Right cardiac atrium (tissue), 5 donors: ENCODE results near the gene MSS51. TPM values are rescaled to one million over a fixed set of nuclear protein-coding genes. Genes with fewer than 3 reads are reported as not detected.

Experiments
- ATAC-seq, 2 donors: fragments of 200-7000 bp; cut with Tn5 transposase; one replicate each; pipeline versions ENCODE4 v1.8.0 to v1.9.1; 2020; ENCODE audit warnings: moderate library complexity in 2 of 2, mild to moderate bottlenecking in 1 of 2
- DNase-seq, 3 donors: peaks; one replicate each; pipeline ENCODE4 v3.0.0-alpha.2; 2020
- H3K27ac ChIP-seq: one replicate; pipeline ENCODE4 v1.5.1; 2013; ENCODE audit warnings: mild to moderate bottlenecking, low read length, control low read depth, moderate library complexity
- H3K27me3 ChIP-seq: one replicate; pipeline ENCODE4 v1.6.1; 2013; ENCODE audit not compliant: control insufficient read depth, insufficient read depth
- H3K4me1 ChIP-seq: one replicate; pipeline ENCODE4 v1.6.1; 2013; ENCODE audit warnings: low read length; ENCODE audit not compliant: control insufficient read depth, insufficient read depth
- H3K4me3 ChIP-seq: one replicate; pipeline ENCODE4 v1.5.1; 2013; ENCODE audit warnings: low read length, control low read depth
- H3K9me3 ChIP-seq: one replicate; pipeline ENCODE4 v1.6.1; 2013; ENCODE audit warnings: low read length; ENCODE audit not compliant: control insufficient read depth
- WGBS: extraction: QIAGEN DNeasy Blood & Tissue Kit; methylation state at CpG from one replicate; pipeline ENCODE4 v1.1.7; 2013; 5-methylcytosine and 5-hydroxymethylcytosine counted together
- intact Hi-C, 4 donors: fragments of 100-400 bp; cut with DNase I; formaldehyde crosslinking; loops; one replicate each; pipeline versions ENCODE4 v1.11.0 to v1.14.0; 2022 to 2023
- long read RNA-seq, 4 donors: library from polyadenylated mRNA; unstranded; transcript quantifications; one replicate each; pipeline ENCODE4 v2.0.0, GENCODE V29; 2020 to 2021
- polyA plus RNA-seq: library from polyadenylated mRNA; stranded (reverse); fragments of 200-250 nt; gene quantifications from one replicate; pipeline ENCODE4 v1.2.3, GENCODE V29; 2013
- total RNA-seq, 4 donors: library from RNA; stranded (reverse); fragmentation: NEBNext Ultra II Directional; extraction: Animal tissue kit (Norgen Biotek cat#: 25700); gene quantifications; one replicate each; pipeline ENCODE4 v1.2.1, GENCODE V29; 2021
- donor health status: healthy with polysubstance abuse.
- donor health status: DM: no; HTN: yes; CAD: no.
- donor health status: DM: no; HTN: no; CAD: no.
- donor health status: DM: no; HTN: yes; CAD: no; lungs with severe emphysema.
- donor health status: DM: yes; HTN: yes; CAD: no.

Gene MSS51
- 1 to 10 TPM; 1.1 to 2.1 (median 1.4) TPM for total RNA-seq
- polyA plus RNA-seq: 1.4 TPM
- long read RNA-seq, donor 1: 0 reads
- long read RNA-seq, donor 2: 0 reads
- long read RNA-seq, donor 3, partial matches to known transcripts: 0 of 1 reads
- long read RNA-seq, donor 3, other reads (novel, unspliced or antisense): 0 of 1 reads
- long read RNA-seq, donor 4: 0 reads

GRCh38 chr10:73433538-73433867 is at the start of gene MSS51:
Gene MSS51, minus strand, starts transcription at chr10:73433561. Its CDS starts 5,277 bp downstream, at chr10:73428284.
- DNase-seq: no peak
- intact Hi-C loops: no loop called here

GRCh38 chr10:73480158-73480557 is 46.8 kb upstream of the MSS51 start:
- Histone ChIP-seq H3K9me3 (no peaks in the 10 kb centered on the region), H3K27ac (no peak overlapping the region), H3K4me1 (no peaks in the 10 kb centered on the region), H3K4me3 (no peak overlapping the region), H3K27me3 (no peaks in the 10 kb centered on the region)
- WGBS: 92% methylated on average over 7 of the region's 7 CpGs
- intact Hi-C loops: no loop called here
- ATAC-seq (no peak), DNase-seq (no peak)

More at GRCh38 chr10:73433538-73433867, at the start of gene MSS51:
- Histone ChIP-seq H3K4me1 (no peaks in the 10 kb centered on the region), H3K27me3 (no peaks in the 10 kb centered on the region), H3K4me3 (no peak within 1 kb of the TSS), H3K27ac (no peak within 1 kb of the TSS), H3K9me3 (no peaks in the 10 kb centered on the region)
- peak; percentile 77 to 88 for ATAC-seq

DNA sequence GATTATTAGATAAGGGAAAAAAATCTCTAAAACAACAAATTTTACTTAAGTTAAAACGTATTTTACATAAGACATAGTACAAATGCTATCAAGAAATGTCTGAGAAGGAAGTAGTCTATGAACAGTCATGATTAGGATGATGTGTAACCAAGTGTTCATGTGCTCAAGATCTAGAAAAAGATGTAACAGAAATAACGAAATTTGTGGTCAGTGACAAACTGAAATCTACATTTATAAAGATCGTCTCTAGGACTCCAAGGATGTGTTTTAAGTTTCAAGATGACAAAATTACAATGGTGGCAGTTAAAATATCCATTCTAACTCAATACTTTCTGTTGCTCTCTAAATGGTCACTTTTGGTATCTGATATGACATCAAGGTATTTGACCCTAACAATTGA is 45.3 kb upstream of the MSS51 start:
- Histone ChIP-seq H3K27me3 (no peaks in the 10 kb centered on the region), H3K4me3 (no peak overlapping the region), H3K27ac (no peak overlapping the region), H3K4me1 (no peaks in the 10 kb centered on the region), H3K9me3 (no peaks in the 10 kb centered on the region)
- 82% methylated on average over 3 of the region's 3 CpGs for WGBS
- ATAC-seq (no peak), DNase-seq (no peak)
- intact Hi-C loops: no loop called here

DNA sequence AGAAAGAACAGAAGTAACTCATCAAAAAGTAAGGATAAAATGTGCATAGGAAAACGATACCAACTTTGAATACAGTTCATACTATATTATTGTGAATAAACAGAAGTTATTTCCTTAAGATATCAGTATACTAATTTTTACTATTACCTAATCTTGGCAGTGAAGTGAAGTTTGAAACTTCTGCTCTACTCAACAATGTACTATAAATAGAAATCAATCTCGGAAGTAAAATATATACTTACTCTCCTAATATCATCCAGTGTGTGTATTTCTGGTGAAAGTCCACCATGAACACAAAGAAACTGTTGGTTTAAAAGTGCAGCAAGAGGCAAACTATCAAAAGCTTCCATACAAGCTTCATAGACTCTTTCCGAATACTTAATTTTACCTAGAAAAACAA is 37.9 kb upstream of the MSS51 start:
- H3K4me1 ChIP-seq: peaks cover 2% of the 10 kb centered on the region
- no peak for ATAC-seq
- intact Hi-C loops: no loop called here

DNA sequence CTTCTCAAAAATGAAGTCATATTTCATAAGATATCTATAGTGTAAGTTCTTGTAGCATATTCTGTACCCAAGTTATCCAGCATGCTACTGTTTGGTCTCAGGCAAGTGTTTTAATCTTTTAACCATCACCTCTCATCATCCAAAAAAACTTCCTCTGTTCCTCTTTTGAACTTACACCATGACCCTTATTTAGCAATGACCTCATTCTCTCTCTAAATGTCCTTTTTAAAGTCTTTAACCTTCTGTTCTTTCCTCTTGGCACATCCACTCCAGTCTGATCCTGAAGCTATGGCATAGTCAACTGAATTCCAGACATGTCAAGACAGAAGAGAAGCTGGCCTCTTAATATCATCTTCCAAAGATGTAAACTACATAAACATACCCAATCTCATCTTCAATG is 36.2 kb upstream of the MSS51 start:
- peaks cover 2% of the 10 kb centered on the region for H3K4me1 ChIP-seq
- H3K4me3 ChIP-seq: no peak overlapping the region
- peak overlapping the region; percentile 72 for H3K27ac ChIP-seq
- H3K9me3 ChIP-seq: no peaks in the 10 kb centered on the region
- ATAC-seq: peak; percentile 32 to 38
- intact Hi-C loops: no loop called here
- no peak for DNase-seq
- H3K27me3 ChIP-seq: no peaks in the 10 kb centered on the region

More for the DNA sequence above, 37.9 kb upstream of the MSS51 start:
- no peaks in the 10 kb centered on the region for H3K9me3 ChIP-seq
- no peak overlapping the region for H3K4me3 ChIP-seq
- no peaks in the 10 kb centered on the region for H3K27me3 ChIP-seq
- no peak overlapping the region for H3K27ac ChIP-seq
- 56% methylated on average over 3 of the region's 3 CpGs for WGBS
- DNase-seq: no peak

GRCh38 chr10:73467206-73467605 is 33.8 kb upstream of the MSS51 start:
- H3K9me3 ChIP-seq: no peaks in the 10 kb centered on the region
- peaks cover 2% of the 10 kb centered on the region for H3K4me1 ChIP-seq
- intact Hi-C loops: no loop called here
- no peak overlapping the region for H3K27ac ChIP-seq
- no peak for DNase-seq
- no peak for ATAC-seq
- no peak overlapping the region for H3K4me3 ChIP-seq
- 84% methylated on average over 2 of the region's 2 CpGs for WGBS
- no peaks in the 10 kb centered on the region for H3K27me3 ChIP-seq

- peaks cover 2% of the 10 kb centered on the region for H3K4me1 ChIP-seq
- H3K27ac ChIP-seq: no peak overlapping the region
Measured at GRCh38 chr10:73465978-73466726, 32.8 kb upstream of the MSS51 start.

GRCh38 chr10:73460897-73461296 is 27.5 kb upstream of the MSS51 start:
- intact Hi-C loops: no loop called here
- no peaks in the 10 kb centered on the region for H3K27me3 ChIP-seq
- DNase-seq: no peak
- no peak overlapping the region for H3K4me3 ChIP-seq
- no peaks in the 10 kb centered on the region for H3K9me3 ChIP-seq
- WGBS: 96% methylated on average over 4 of the region's 4 CpGs
- H3K4me1 ChIP-seq: no peaks in the 10 kb centered on the region
- H3K27ac ChIP-seq: no peak overlapping the region
- peak in 1 of 2 donors; percentile 22 for ATAC-seq

More at GRCh38 chr10:73465978-73466726, 32.8 kb upstream of the MSS51 start:
- intact Hi-C loops: no loop called here
- 85% methylated on average over 2 of the region's 2 CpGs for WGBS
- DNase-seq (no peak), ATAC-seq (no peak)
- no peaks in the 10 kb centered on the region for H3K27me3 ChIP-seq
- no peak overlapping the region for H3K4me3 ChIP-seq
- no peaks in the 10 kb centered on the region for H3K9me3 ChIP-seq

- H3K9me3 ChIP-seq: no peaks in the 10 kb centered on the region
- intact Hi-C loops: no loop called here
- ATAC-seq (no peak), DNase-seq (no peak)
- H3K27me3 ChIP-seq: no peaks in the 10 kb centered on the region
- H3K27ac ChIP-seq: no peak overlapping the region
- H3K4me3 ChIP-seq: no peak overlapping the region
- WGBS: 72% methylated on average over 6 of the region's 6 CpGs
- H3K4me1 ChIP-seq: no peaks in the 10 kb centered on the region
Measured at GRCh38 chr10:73459683-73460314, 26.4 kb upstream of the MSS51 start.

- 85% methylated on average over 2 of the region's 2 CpGs for WGBS
- intact Hi-C loops: no loop called here
- Histone ChIP-seq H3K27me3 (no peaks in the 10 kb centered on the region), H3K4me1 (no peaks in the 10 kb centered on the region), H3K4me3 (no peak overlapping the region), H3K9me3 (no peaks in the 10 kb centered on the region), H3K27ac (no peak overlapping the region)
- ATAC-seq (no peak), DNase-seq (no peak)
Measured at GRCh38 chr10:73456187-73456890, 23.0 kb upstream of the MSS51 start.

DNA sequence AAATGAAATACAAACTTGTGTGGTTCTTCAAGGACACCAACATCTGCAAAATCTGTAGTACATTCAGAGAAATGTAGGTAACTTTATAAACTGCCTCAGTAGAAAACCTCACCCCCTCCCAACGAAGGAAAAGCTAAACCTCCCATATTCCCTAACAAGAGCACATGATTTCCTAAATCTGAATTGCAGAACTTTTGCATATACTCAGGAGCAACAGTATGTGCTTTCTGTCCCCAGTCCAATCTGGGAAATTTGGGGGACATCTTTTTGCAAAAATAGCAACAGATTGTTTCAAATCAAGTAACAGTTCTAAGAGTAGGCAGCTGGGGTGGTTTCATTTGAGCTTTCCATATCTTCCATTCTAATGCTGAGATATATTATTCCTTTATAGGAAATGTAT is 15.8 kb upstream of the MSS51 start:
- intact Hi-C loops: no loop called here
- H3K27ac ChIP-seq: no peak overlapping the region
- no peak for ATAC-seq

More for the DNA sequence above, 15.8 kb upstream of the MSS51 start:
- 84% methylated on average over 1 of the region's 1 CpG for WGBS
- no peak overlapping the region for H3K4me3 ChIP-seq
- H3K9me3 ChIP-seq: no peaks in the 10 kb centered on the region
- DNase-seq: no peak
- H3K27me3 ChIP-seq: no peaks in the 10 kb centered on the region
- H3K4me1 ChIP-seq: no peaks in the 10 kb centered on the region
